Cardiac fibroblast (primary cell): ENCODE results near the gene SLC48A1.
A peak's percentile ranks its signal among the peaks of the same experiment; 100 is the strongest.

Experiments used
- DNase-seq, 2 donors: peaks; one replicate each; pipeline versions ENCODE4 v3.0.0 to v3.0.0-alpha.2; 2010; ENCODE audit warnings: low read depth in 2 of 2
- H3K4me3 ChIP-seq, 2 donors: replicated peaks in 1 of 2; 1 replicate in 1 of 2; 2 replicates in 1 of 2; pipeline ENCODE4 v1.5.1; 2011; ENCODE audit warnings: low read depth in 2 of 2, low read length in 2 of 2, mild to moderate bottlenecking in 2 of 2, moderate library complexity in 1 of 2
- TF ChIP-seq, protein P1 (sequence below): IDR thresholded peaks from one replicate; pipeline ENCODE4 v1.5.1; 2011; ENCODE audit warnings: low read depth, mild to moderate bottlenecking, low read length, inconsistent platforms

The SLC48A1 gene

DNA sequence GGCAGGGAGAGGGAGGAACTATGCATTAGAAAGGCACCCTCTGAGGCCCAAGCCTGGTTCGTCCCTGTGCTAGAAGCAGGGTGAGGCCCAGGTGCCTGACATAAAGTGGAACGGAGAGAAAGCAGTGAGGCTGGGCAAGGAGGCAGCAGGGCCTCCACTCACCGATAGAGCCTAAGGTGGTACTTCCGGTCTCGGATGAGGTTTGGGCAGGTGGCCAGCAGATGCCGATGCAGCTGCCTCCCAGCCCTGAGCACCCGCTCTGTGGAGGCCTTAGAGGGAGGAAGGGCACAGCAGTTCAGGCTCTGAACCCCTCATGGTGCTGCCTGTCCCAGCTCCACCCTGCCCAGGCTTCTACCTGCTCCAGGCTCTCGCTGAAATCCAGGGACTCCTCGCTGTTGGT lies 21.5 kb upstream of the SLC48A1 start:
- no peak overlapping the region for H3K4me3 ChIP-seq
- TF ChIP-seq, protein P1, sequence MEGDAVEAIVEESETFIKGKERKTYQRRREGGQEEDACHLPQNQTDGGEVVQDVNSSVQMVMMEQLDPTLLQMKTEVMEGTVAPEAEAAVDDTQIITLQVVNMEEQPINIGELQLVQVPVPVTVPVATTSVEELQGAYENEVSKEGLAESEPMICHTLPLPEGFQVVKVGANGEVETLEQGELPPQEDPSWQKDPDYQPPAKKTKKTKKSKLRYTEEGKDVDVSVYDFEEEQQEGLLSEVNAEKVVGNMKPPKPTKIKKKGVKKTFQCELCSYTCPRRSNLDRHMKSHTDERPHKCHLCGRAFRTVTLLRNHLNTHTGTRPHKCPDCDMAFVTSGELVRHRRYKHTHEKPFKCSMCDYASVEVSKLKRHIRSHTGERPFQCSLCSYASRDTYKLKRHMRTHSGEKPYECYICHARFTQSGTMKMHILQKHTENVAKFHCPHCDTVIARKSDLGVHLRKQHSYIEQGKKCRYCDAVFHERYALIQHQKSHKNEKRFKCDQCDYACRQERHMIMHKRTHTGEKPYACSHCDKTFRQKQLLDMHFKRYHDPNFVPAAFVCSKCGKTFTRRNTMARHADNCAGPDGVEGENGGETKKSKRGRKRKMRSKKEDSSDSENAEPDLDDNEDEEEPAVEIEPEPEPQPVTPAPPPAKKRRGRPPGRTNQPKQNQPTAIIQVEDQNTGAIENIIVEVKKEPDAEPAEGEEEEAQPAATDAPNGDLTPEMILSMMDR: no peak
- DNase-seq: no peak

DNA sequence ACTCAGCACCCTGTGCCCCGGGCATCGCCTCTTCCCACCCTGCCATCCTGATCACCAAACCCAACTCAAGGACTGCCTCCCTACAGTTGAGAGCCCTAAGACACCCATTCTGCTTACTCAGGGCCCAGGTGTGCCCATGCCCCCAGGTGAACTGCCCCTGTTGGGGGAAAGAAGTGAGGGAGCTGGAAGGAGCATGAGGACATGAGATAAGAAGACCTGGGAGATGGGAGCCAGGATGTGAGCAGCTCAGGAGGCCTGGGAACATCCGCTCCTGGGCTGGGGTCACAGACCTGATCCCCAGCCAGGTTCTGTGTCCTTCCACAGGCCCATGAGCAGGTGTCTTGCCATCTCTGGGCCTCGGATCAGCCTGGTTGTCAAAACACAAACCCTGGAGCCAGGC lies 20.9 kb upstream of the SLC48A1 start:
- no peak overlapping the region for H3K4me3 ChIP-seq
- TF ChIP-seq, protein P1: no peak
- DNase-seq: no peak

DNA sequence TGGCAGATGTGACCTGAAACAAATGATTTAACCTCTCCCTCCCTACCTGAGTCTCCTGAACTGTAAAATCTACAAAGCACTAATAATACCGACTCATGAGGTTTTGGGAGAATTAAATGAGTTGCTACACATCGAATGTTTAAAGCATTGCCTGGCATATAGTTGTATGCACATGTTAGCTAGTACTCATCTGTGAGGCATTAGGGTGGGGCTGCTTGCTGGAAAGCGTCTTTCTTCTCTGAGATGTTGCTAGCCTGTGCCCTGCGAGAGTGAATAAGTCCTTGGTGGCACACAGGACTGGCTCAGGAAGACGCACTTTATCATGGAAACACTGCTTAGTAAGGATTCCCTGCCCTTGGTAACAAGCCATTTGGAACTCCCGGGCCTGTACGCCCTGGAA lies 20.5 kb upstream of the SLC48A1 start:
- TF ChIP-seq, protein P1: no peak
- peak; percentile 25 to 78 for DNase-seq
- H3K4me3 ChIP-seq: no peak overlapping the region

DNA sequence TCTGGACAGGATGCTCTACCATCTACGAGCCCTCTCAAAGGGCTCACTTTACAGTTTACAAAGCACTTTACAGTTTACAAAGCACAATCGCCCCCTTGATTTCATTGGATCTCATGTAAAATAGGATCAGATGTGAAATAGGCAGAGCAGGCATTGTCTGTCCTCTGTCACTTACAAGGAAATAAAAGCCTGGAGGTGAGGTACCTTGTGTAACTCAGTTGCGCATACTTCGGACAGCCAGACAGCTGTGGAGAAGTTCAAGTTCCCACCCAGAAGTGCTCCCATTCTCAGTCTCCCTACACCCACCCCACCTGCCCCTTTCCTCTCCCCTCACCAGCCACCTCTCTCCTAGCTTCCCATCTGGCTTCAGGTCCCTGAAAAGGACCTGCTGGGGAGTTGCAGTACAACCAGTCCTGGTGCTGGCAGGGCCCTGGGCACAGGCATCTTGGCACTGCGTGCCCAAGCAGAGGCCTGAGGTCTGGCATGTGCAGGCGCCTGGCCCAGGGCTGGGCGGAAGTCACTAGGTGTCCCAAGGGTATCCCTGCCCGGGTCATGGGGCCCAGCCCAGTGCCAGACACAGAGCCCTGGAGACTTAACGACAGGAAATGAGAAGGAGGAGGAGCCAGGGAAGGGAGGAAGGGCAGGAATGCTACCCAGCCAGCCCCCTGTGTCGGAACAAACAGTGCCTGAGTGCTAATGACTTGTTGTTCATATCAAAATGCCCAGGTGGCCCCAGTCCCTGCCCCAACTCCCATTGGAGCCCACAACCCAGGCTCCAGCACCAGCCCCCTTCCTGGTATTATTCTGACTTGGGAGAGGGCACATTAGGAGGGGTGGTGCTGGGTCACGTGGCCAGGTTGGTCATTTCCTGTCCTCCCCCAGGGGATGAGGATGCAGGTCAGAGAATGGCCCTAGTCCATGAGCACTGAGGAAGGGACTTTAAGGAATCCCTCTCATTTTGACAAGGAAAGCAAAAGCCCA lies 19.7 kb upstream of the SLC48A1 start:
- H3K4me3 ChIP-seq: no peak overlapping the region
- peak; percentile 41 to 54 for DNase-seq
- TF ChIP-seq, protein P1: no peak

DNA sequence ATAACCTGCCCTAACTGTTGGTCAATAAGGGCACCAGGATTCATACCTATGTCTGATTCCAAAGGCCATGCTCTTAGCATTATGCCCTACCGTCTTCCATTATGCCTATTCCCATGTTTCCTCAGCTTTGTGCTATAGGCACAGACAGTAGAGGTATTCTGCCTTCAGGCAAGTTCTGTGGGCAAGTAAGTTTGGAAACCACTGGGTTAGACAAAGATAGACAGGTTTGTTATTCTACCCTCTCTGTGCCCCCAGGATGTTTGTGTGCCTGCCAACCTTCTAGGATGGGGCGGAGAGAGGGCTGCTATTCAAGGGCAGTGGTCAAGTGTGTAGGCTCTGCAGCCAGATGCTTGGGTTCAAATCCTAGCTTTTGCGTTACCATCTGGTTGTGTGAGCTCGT lies 18.9 kb upstream of the SLC48A1 start:
- no peak for DNase-seq

DNA sequence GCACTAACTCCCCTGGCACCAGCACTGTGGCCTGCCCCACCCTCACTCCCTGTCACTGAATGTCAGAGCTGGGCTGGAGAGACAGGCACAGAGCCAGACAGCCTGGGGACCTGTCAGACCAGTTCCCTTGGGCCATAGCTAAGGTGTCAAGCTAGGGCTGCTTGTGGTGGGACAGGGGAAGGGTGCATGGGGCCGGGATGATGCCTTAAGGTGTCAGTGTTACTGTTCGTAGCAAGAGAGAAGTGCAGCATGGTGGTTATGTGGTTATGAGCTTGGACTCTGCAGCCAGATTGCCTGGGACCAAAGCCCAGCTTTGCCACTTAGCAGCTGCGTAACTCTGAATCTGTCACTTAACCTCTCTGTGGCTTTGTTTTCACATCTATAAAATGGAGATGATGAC lies 18.2 kb upstream of the SLC48A1 start:
- no peak for DNase-seq
- H3K4me3 ChIP-seq: no peak overlapping the region
- TF ChIP-seq, protein P1: no peak

More for the DNA sequence above, 18.9 kb upstream of the SLC48A1 start:
- no peak overlapping the region for H3K4me3 ChIP-seq
- TF ChIP-seq, protein P1: no peak
